Adrenal gland (tissue), 12 donors: ENCODE data around the gene FHIT. TPM values are rescaled to one million over a fixed set of nuclear protein-coding genes. Genes with fewer than 3 reads are reported as not detected.

ENCODE experiments used
- DNase-seq, 7 donors: peaks; one replicate each; pipeline ENCODE4 v3.0.0-alpha.2; 2019 to 2020
- H3K27ac ChIP-seq, 5 donors: fragments of 200-600 bp; sonication (generic) in 4 of 5; 1 replicate in 3 of 5; 2 replicates in 2 of 5; pipeline versions ENCODE4 v1.5.1 to v1.8.0; 2016 to 2020; ENCODE audit warnings: mild to moderate bottlenecking in 1 of 5
- H3K27me3 ChIP-seq: fragments of 200-600 bp; 2 replicates; pipeline ENCODE4 v1.8.0; 2021
- H3K36me3 ChIP-seq, 2 donors: fragments of 200-600 bp; replicated peaks in 1 of 2; 1 replicate in 1 of 2; 2 replicates in 1 of 2; pipeline versions ENCODE4 v1.5.1 to v1.8.0; 2018 to 2022
- H3K4me1 ChIP-seq, 2 donors: fragments of 200-600 bp; replicated peaks in 1 of 2; 1 replicate in 1 of 2; 2 replicates in 1 of 2; pipeline versions ENCODE4 v1.5.1 to v1.8.0; 2018 to 2021
- H3K4me3 ChIP-seq, 4 donors: fragments of 200-600 bp; sonication (generic) in 3 of 4; one replicate each; pipeline ENCODE4 v1.5.1; 2016 to 2018
- H3K9me3 ChIP-seq, 3 donors: fragments of 200-600 bp; sonication (generic) in 1 of 3; replicated peaks in 1 of 3; 1 replicate in 2 of 3; 2 replicates in 1 of 3; pipeline versions ENCODE4 v1.5.1 to v1.8.0; 2016 to 2021
- POLR2A ChIP-seq, 2 donors: fragments of 450-650 bp; IDR thresholded peaks; one replicate each; pipeline ENCODE4 v1.6.1; 2017; ENCODE audit warnings: antibody characterized with exemption in 2 of 2, mild to moderate bottlenecking in 2 of 2, moderate library complexity in 1 of 2
- WGBS, 4 donors: extraction: QIAGEN DNeasy Blood & Tissue Kit in 2 of 4; methylation state at CpG; one replicate each; pipeline versions ENCODE4 v1.1.5 to v1.1.7; 2013 to 2017; 5-methylcytosine and 5-hydroxymethylcytosine counted together
- intact Hi-C, 2 donors: fragments of 100-400 bp; cut with DNase I; formaldehyde crosslinking; loops; one replicate each; pipeline versions ENCODE4 v1.14.1 to v1.15.0; 2022 to 2023
- polyA plus RNA-seq, 3 donors: library from polyadenylated mRNA; stranded (reverse); fragments of 200-250 nt in 2 of 3; fragments of 350-450 nt in 1 of 3; fragmentation: Illumina TruSeq in 1 of 3; extraction: RNeasy Lipid Tissue Mini Kit (QIAGEN cat#74804) in 1 of 3; gene quantifications; one replicate each; pipeline ENCODE4 v1.2.3, GENCODE V29; 2013 to 2014
- total RNA-seq, 9 donors: library from RNA; depleted of rRNA in 4 of 9; stranded (reverse); fragments of >200 nt in 4 of 9; fragments of 120-200 nt in 1 of 9; fragmentation: NEBNext Ultra II Directional in 1 of 9; extraction: Animal tissue kit (Norgen Biotek cat#: 25700) in 1 of 9; gene quantifications; one replicate each; pipeline versions ENCODE4 v1.1.0 to v1.2.4, GENCODE V29; 2013 to 2023
- TF ChIP-seq, protein P1 (sequence below), 6 experiments: fragments of 450-650 bp in 4 of 6; fragments of 200-600 bp in 2 of 6; sonication (generic) in 1 of 6; IDR thresholded peaks; 1 replicate in 5 of 6; 2 replicates in 1 of 6; pipeline versions ENCODE4 v1.5.1 to v1.8.0; 2016 to 2021; ENCODE audit warnings: antibody characterized with exemption in 6 of 6, mild to moderate bottlenecking in 2 of 6, moderate library complexity in 1 of 6
- donor health status: healthy with polysubstance abuse.
- donor health status: Bipolar disorder and iron deficiency.
- donor health status: DM: yes; HTN: yes; CAD: no.
- donor health status: DM: no; HTN: no; CAD: no.
- donor health status: DM: no; HTN: no; CAD: no.
- donor health status: DM: yes; HTN: yes; CAD: no.

FHIT gene
- total and polyA plus RNA-seq, 12 donors, result 14.1 to 43.9 (median 28.8) TPM

DNA sequence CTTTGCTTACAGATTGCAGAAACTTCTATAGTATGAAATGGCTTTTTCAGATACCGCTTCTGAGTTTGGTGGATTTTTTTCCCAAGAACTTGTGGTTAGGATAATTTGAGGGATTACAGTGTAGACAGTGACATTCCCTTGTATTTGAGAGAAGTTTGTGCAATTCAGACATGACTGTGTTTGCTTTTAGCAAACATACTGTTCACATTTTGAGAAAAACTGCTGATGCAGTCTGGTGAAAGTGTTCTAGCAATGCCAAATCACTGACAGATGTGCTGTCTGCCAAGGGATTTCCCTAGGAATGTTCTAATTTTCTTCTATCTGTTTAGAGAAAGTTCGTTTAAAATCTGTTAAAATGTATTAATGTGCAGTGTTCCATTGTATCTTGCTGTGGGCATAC, 652.6 kb downstream of the FHIT start:
- DNase-seq, result no peak
- no peaks in the 10 kb centered on the region for H3K27me3 ChIP-seq
- 64 to 69% (median 66%) methylated on average over 2 of the region's 2 CpGs for WGBS, 4 donors
- no peaks in the 10 kb centered on the region for H3K4me1 ChIP-seq
- H3K27ac ChIP-seq, result no peak overlapping the region
- intact Hi-C loops, result no loop called here
- TF ChIP-seq, protein P1, sequence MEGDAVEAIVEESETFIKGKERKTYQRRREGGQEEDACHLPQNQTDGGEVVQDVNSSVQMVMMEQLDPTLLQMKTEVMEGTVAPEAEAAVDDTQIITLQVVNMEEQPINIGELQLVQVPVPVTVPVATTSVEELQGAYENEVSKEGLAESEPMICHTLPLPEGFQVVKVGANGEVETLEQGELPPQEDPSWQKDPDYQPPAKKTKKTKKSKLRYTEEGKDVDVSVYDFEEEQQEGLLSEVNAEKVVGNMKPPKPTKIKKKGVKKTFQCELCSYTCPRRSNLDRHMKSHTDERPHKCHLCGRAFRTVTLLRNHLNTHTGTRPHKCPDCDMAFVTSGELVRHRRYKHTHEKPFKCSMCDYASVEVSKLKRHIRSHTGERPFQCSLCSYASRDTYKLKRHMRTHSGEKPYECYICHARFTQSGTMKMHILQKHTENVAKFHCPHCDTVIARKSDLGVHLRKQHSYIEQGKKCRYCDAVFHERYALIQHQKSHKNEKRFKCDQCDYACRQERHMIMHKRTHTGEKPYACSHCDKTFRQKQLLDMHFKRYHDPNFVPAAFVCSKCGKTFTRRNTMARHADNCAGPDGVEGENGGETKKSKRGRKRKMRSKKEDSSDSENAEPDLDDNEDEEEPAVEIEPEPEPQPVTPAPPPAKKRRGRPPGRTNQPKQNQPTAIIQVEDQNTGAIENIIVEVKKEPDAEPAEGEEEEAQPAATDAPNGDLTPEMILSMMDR (IDR thresholded peaks at IDR 0.05), result no peak
- TF ChIP-seq POLR2A (IDR thresholded peaks at IDR 0.05), result no peak
- H3K4me3 ChIP-seq, result no peak overlapping the region
- no peaks in the 10 kb centered on the region for H3K36me3 ChIP-seq
- H3K9me3 ChIP-seq, result no peaks in the 10 kb centered on the region

- Histone ChIP-seq H3K4me3 (no peak overlapping the region), H3K36me3 (no peaks in the 10 kb centered on the region), H3K9me3 (no peaks in the 10 kb centered on the region), H3K27ac (no peak overlapping the region), H3K4me1 (no peaks in the 10 kb centered on the region), H3K27me3 (no peaks in the 10 kb centered on the region)
- 25 to 29% (median 28%) methylated on average over 6 of the region's 6 CpGs for WGBS, 4 donors
- TF ChIP-seq, protein P1 (IDR thresholded peaks at IDR 0.05), result no peak
- no peak for TF ChIP-seq POLR2A (IDR thresholded peaks at IDR 0.05)
- intact Hi-C loops, result no loop called here
- DNase-seq, result peak; percentile 40 to 87 (median 79)
Observed at GRCh38 chr3:60594025-60594424, 657.2 kb downstream of the FHIT start.

DNA sequence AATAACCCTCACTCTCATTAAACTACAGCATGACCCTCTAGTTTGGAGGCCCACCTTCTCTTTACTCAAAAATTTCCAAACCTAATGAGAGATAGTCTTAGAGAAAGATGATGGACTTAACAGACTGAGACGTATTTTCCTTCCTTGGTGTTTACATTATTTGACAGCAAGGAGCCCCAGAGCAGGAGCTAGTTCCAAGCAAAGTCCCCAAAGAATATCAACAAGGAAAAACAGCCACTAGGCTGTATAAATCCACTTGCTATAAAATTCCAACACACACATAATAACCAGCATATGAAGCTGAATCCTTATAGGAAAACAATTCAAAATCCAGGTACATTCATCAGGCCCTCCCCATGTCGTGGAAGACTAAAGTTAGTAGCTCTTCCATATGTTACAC, 660.0 kb downstream of the FHIT start:
- Histone ChIP-seq H3K9me3 (no peaks in the 10 kb centered on the region), H3K4me1 (no peaks in the 10 kb centered on the region), H3K36me3 (no peaks in the 10 kb centered on the region), H3K27me3 (no peaks in the 10 kb centered on the region), H3K27ac (no peak overlapping the region), H3K4me3 (no peak overlapping the region)
- 86 to 98% (median 93%) methylated on average over 2 of the region's 2 CpGs for WGBS, 4 donors
- TF ChIP-seq, protein P1 (IDR thresholded peaks at IDR 0.05), result no peak
- no peak for TF ChIP-seq POLR2A (IDR thresholded peaks at IDR 0.05)
- intact Hi-C loops, result no loop called here
- DNase-seq, result no peak

GRCh38 chr3:60588806-60589205, 662.4 kb downstream of the FHIT start:
- WGBS, 4 donors, result 42 to 57% (median 50%) methylated on average over 3 of the region's 3 CpGs
- H3K4me3 ChIP-seq, result no peak overlapping the region
- no peaks in the 10 kb centered on the region for H3K27me3 ChIP-seq
- no peak for TF ChIP-seq POLR2A (IDR thresholded peaks at IDR 0.05)
- TF ChIP-seq, protein P1 (IDR thresholded peaks at IDR 0.05), result no peak
- no peak overlapping the region for H3K27ac ChIP-seq
- no peaks in the 10 kb centered on the region for H3K36me3 ChIP-seq
- peak in 3 of 7 donors; percentile 25 to 30 (median 29) for DNase-seq
- H3K4me1 ChIP-seq, result no peaks in the 10 kb centered on the region
- no peaks in the 10 kb centered on the region for H3K9me3 ChIP-seq
- intact Hi-C loops, result no loop called here
